ENCODE data around the gene DPP6. TPM values are rescaled to one million over a fixed set of nuclear protein-coding genes. Genes with fewer than 3 reads are reported as not detected.

Gene DPP6
- total RNA-seq, 1 donor from 2014 or later = 0.48 TPM

DNA sequence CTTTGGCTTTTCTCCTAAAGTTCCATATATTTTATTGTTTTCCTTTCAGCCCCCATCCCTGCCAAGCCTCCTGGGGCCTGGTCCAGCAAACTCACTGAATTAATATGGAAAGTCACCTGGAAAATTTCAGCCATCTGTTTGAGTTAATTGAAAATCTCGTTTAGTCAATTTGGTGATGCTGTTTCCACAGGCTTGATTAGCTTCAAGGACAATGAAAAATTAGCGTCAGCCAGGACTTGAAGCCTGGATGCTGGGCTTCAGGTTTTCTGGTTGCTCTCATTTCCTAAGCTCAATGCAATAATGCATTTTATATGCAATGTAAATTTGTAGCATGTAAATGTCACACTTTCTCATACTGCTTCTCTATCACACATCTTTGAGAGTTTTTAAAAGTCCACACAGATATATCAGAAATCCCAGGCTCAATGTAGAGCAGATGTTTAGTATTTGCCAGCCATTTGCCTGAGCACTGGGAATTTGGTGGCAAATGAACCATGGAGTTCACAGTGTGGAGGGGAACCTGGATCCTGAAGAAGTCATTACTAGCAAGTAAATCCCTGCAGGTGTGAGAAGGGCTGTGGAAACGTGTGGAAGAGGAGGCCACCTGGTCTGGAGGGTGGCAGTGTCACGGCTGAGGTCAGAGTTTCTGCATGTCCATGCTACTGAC is 722.2 kb downstream of the DPP6 start:
- Histone ChIP-seq H3K4me1 (ENCODE audit: insufficient read depth, low read length) (peaks cover 10% of the 10 kb centered on the region), H3K27me3 (ENCODE audit: insufficient read depth, low read length) (no peaks in the 10 kb centered on the region), H2AFZ (ENCODE audit: low read depth, low read length) (no peak overlapping the region), H3K27ac (ENCODE audit: low read depth, low read length) (no peak overlapping the region), H3K9me3 (ENCODE audit: insufficient read depth, low read depth, low read length) (peaks cover 4% of the 10 kb centered on the region), H3K36me3 (ENCODE audit: insufficient read depth, low read length) (no peaks in the 10 kb centered on the region), H3K79me2 (ENCODE audit: insufficient read depth, low read length) (no peaks in the 10 kb centered on the region), H3K9ac (ENCODE audit: low read length) (no peak overlapping the region), H3K4me3 (ENCODE audit: insufficient read depth, low read depth, low read length) (no peak overlapping the region), H3K4me2 (ENCODE audit: low read length) (no peak overlapping the region), H4K20me1 (ENCODE audit: insufficient read depth, low read length) (no peaks in the 10 kb centered on the region)
- H3K27me3 Mint-ChIP-seq (ENCODE audit: low read depth, unreplicated experiment) = no peaks in the 10 kb centered on the region
- no peak for FAIRE-seq
- no peaks in the 10 kb centered on the region for H3K36me3 Mint-ChIP-seq (ENCODE audit: low read depth, unreplicated experiment)
- H3K27ac Mint-ChIP-seq (ENCODE audit: unreplicated experiment) = no peak overlapping the region
- peaks cover 19% of the 10 kb centered on the region for H3K4me1 Mint-ChIP-seq (ENCODE audit: low read depth, unreplicated experiment)
- no peak overlapping the region for H3K4me3 Mint-ChIP-seq (ENCODE audit: unreplicated experiment)
- no peak for DNase-seq (ENCODE audit: low read depth)
- TF ChIP-seq EZH2 (IDR thresholded peaks at IDR 0.05; ENCODE audit: insufficient read depth, low read length) = no peak
- TF ChIP-seq, protein P1, sequence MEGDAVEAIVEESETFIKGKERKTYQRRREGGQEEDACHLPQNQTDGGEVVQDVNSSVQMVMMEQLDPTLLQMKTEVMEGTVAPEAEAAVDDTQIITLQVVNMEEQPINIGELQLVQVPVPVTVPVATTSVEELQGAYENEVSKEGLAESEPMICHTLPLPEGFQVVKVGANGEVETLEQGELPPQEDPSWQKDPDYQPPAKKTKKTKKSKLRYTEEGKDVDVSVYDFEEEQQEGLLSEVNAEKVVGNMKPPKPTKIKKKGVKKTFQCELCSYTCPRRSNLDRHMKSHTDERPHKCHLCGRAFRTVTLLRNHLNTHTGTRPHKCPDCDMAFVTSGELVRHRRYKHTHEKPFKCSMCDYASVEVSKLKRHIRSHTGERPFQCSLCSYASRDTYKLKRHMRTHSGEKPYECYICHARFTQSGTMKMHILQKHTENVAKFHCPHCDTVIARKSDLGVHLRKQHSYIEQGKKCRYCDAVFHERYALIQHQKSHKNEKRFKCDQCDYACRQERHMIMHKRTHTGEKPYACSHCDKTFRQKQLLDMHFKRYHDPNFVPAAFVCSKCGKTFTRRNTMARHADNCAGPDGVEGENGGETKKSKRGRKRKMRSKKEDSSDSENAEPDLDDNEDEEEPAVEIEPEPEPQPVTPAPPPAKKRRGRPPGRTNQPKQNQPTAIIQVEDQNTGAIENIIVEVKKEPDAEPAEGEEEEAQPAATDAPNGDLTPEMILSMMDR (IDR thresholded peaks at IDR 0.05; ENCODE audit: insufficient read depth, low read depth, low read length) = no peak
- peaks cover 8% of the 10 kb centered on the region for H3K9me3 Mint-ChIP-seq (ENCODE audit: unreplicated experiment)

DNA sequence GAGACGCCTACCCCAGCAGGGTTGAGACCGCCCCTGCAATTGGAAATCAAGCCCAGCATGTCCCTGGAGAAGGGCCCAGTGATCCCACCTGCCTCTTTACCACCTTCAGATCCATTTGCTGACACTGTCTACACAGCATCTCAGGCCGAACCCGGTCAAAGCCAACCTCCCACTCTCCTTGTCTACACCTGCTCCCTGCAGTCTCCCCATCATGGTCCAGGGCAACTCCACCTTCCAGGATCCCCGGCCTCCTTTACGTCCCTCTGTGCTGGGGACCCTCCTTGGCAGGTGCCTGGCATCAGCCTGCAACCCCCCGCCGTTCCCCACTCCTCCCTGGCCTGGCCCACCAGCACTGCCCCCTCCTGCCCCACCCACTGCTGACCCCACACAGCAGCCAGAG is 723.5 kb downstream of the DPP6 start:
- Mint-ChIP-seq H3K9me3 (ENCODE audit: unreplicated experiment) (peaks cover 9% of the 10 kb centered on the region), H3K27me3 (ENCODE audit: low read depth, unreplicated experiment) (no peaks in the 10 kb centered on the region), H3K4me1 (ENCODE audit: low read depth, unreplicated experiment) (peaks cover 18% of the 10 kb centered on the region), H3K4me3 (ENCODE audit: unreplicated experiment) (no peak overlapping the region), H3K27ac (ENCODE audit: unreplicated experiment) (peak overlapping the region; percentile 97), H3K36me3 (ENCODE audit: low read depth, unreplicated experiment) (no peaks in the 10 kb centered on the region)
- peaks cover 10% of the 10 kb centered on the region for H3K4me1 ChIP-seq (ENCODE audit: insufficient read depth, low read length)
- H4K20me1 ChIP-seq (ENCODE audit: insufficient read depth, low read length) = no peaks in the 10 kb centered on the region
- no peak overlapping the region for H3K4me3 ChIP-seq (ENCODE audit: insufficient read depth, low read depth, low read length)
- no peaks in the 10 kb centered on the region for H3K27me3 ChIP-seq (ENCODE audit: insufficient read depth, low read length)
- no peak overlapping the region for H2AFZ ChIP-seq (ENCODE audit: low read depth, low read length)
- no peak overlapping the region for H3K27ac ChIP-seq (ENCODE audit: low read depth, low read length)
- no peak for DNase-seq (ENCODE audit: low read depth)
- no peak overlapping the region for H3K4me2 ChIP-seq (ENCODE audit: low read length)
- no peaks in the 10 kb centered on the region for H3K79me2 ChIP-seq (ENCODE audit: insufficient read depth, low read length)
- no peak for TF ChIP-seq EZH2 (IDR thresholded peaks at IDR 0.05; ENCODE audit: insufficient read depth, low read length)
- TF ChIP-seq, protein P1 (IDR thresholded peaks at IDR 0.05; ENCODE audit: insufficient read depth, low read depth, low read length) = no peak
- no peak overlapping the region for H3K9ac ChIP-seq (ENCODE audit: low read length)
- no peaks in the 10 kb centered on the region for H3K36me3 ChIP-seq (ENCODE audit: insufficient read depth, low read length)
- no peak for FAIRE-seq
- H3K9me3 ChIP-seq (ENCODE audit: insufficient read depth, low read depth, low read length) = peaks cover 4% of the 10 kb centered on the region

DNA sequence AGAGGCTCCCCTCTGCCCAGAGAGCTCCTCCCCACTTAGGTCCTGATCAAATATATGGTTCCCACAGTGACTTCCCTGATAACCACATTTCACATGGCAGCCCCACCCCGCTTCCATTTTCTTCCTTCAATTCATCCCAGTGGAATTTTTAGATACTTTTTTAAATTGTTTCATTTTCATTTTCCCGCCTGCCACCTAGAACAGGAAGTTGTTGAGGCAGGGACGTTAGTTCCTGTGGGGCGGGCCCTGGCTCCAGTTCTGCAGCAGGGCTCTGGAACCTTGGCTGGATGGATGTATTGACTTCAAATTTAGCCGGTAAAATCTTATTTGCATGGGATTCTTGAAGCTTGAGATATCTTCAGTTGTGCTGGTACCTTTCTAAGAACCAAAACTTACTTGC is 724.2 kb downstream of the DPP6 start:
- no peak for FAIRE-seq
- peak overlapping the region; percentile 51 for H3K4me2 ChIP-seq (ENCODE audit: low read length)
- peak overlapping the region; percentile 21 for H2AFZ ChIP-seq (ENCODE audit: low read depth, low read length)

More for the DNA sequence above, 724.2 kb downstream of the DPP6 start:
- H3K9ac ChIP-seq (ENCODE audit: low read length) = no peak overlapping the region
- Mint-ChIP-seq H3K9me3 (ENCODE audit: unreplicated experiment) (peaks cover 11% of the 10 kb centered on the region), H3K4me3 (ENCODE audit: unreplicated experiment) (no peak overlapping the region), H3K27ac (ENCODE audit: unreplicated experiment) (peak overlapping the region; percentile 97), H3K4me1 (ENCODE audit: low read depth, unreplicated experiment) (peaks cover 18% of the 10 kb centered on the region), H3K36me3 (ENCODE audit: low read depth, unreplicated experiment) (no peaks in the 10 kb centered on the region), H3K27me3 (ENCODE audit: low read depth, unreplicated experiment) (no peaks in the 10 kb centered on the region)
- no peak overlapping the region for H3K4me3 ChIP-seq (ENCODE audit: insufficient read depth, low read depth, low read length)
- no peaks in the 10 kb centered on the region for H3K27me3 ChIP-seq (ENCODE audit: insufficient read depth, low read length)
- no peaks in the 10 kb centered on the region for H3K36me3 ChIP-seq (ENCODE audit: insufficient read depth, low read length)
- DNase-seq (ENCODE audit: low read depth) = no peak
- H3K27ac ChIP-seq (ENCODE audit: low read depth, low read length) = no peak overlapping the region
- peaks cover 10% of the 10 kb centered on the region for H3K4me1 ChIP-seq (ENCODE audit: insufficient read depth, low read length)
- no peaks in the 10 kb centered on the region for H3K79me2 ChIP-seq (ENCODE audit: insufficient read depth, low read length)
- peaks cover 2% of the 10 kb centered on the region for H3K9me3 ChIP-seq (ENCODE audit: insufficient read depth, low read depth, low read length)
- TF ChIP-seq, protein P1 (IDR thresholded peaks at IDR 0.05; ENCODE audit: insufficient read depth, low read depth, low read length) = no peak
- no peak for TF ChIP-seq EZH2 (IDR thresholded peaks at IDR 0.05; ENCODE audit: insufficient read depth, low read length)
- H4K20me1 ChIP-seq (ENCODE audit: insufficient read depth, low read length) = no peaks in the 10 kb centered on the region
